HG02885 (cell line): Measurements from ENCODE around the gene RAB21.
"Not testable (repeated sequence)": the region's sequence is repeated elsewhere in the genome, so short reads cannot be mapped to it uniquely, and the experiment has no call there.

ENCODE experiments used
- ATAC-seq: cut with Tn5 transposase; IDR thresholded peaks from one replicate; pipeline ENCODE4 v1.9.1; 2021; ENCODE audit warnings: mild to moderate bottlenecking; ENCODE audit not compliant: unreplicated experiment, poor library complexity

RAB21 gene

DNA sequence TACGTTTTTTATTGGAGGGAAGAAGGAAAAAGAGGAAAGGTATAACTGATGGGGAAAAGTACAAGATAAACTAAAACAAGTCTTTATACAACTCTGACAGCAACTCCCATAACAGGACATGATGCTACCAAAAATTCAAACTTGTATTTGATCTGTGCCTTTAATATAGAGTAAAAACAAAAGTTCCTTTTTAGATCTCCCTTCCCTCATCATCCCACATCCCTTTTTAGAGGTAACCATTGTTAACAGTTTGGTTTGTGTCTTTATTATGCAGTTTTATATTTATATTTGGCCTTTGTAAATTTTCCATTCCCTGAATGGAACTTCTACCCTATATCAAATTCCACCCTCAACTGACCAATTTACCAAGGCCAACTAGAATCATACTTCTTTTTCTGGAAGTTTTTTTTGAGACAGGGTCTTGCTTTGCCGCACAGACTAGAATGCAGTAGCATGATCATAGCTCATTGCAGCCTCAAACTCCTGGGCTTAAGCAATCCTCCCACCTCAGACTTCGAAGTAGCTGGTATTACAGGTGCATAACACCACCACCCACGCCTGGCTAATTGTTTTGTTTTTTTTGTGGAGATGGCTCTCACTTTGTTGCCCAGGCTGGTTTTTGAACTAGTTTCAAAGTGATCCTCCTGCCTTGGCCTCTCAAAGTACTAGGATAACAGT, 36.9 kb downstream of the RAB21 start:
- ATAC-seq = no peak

DNA sequence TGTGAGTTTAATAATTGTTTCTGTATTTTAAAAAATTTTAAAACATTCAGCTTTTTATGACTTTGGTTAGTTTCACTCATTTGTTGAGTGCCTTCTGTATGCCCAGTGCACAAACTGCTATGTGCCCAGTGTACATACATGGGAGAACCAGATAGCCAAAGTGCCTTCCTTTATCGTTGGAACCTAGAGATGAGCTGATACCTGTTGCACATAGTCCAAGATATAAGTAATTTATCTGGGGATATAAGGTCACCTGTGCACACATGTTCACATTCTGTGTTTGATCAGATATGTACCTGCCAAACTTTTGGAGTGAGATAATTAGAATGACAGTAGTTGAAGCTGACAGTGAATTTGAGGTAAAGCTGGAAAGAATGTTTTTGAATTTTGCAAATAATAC, 37.9 kb downstream of the RAB21 start:
- ATAC-seq = no peak

DNA sequence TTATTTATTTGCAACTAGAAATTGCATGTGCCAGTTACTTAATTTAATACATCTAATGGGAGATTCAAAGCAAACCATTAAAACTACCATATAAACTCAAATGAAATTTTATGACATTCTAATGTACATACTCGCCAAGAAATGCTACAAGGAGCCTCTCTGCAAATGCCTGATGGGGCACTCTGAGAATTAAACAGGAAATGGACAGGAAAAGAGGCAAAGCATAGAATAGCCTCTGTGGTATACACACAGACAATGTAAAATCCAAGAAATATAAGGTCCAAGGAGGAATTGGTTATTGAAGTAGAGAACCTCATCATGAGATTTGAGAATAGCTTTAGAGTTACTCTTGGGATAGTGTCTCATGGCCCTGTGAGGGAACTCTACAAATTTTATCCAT, 41.2 kb downstream of the RAB21 start:
- no peak for ATAC-seq

DNA sequence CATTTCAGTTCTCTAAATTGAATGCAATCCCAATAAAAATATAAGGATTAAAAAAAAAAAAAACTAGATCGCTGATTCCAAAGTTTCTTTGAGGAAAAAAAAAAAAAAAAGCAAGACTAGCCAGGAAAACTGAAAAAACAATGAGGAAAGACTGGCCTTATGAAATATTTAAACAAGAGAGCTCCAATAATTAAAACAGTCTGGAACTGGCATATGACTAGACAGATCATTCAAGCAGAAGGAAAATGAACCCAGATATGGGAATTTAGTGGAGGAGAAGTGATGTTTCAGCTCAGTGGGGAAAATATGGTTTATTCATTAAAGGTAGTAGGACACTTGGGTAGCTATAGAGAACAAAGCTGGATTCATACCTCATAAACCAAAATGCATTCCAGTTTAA, 42.9 kb downstream of the RAB21 start:
- ATAC-seq = no peak

DNA sequence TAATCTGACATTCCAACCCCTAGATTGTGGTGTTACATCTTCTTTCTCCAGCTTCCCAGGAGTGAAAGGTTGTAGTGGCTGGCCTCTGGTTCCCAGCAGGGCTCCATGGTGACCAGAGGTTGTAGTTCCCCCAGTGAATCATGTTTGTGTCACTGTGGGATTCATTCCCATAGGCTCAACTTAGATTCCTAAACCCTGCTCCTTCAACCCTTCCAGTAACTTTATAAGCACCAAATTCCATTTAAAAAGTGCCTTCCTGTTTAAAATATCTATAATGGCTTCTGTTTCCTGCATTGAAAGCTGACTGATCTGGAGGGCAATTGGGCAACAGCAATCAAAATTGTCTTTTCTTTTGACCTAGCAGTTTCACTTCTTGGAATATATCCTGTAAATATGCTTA, 44.4 kb downstream of the RAB21 start:
- no peak for ATAC-seq

DNA sequence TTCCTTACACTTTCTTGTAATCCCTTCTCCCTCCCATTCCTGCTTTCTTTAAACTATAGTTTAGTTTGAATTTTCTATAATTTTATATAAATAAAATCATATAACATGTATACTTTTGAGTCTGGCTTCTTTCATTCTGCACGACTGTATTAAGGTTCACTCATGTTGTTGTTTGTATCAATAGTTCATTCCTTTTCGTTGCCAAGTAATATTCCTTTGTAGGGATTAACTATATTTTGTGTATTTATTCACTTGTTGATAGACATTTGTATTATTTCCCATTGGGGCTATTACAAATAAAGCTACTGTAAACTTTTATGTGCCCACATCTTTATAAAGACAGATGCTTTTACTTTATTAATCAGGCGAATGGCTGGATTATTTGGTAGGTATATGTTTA, 45.5 kb downstream of the RAB21 start:
- no peak for ATAC-seq

DNA sequence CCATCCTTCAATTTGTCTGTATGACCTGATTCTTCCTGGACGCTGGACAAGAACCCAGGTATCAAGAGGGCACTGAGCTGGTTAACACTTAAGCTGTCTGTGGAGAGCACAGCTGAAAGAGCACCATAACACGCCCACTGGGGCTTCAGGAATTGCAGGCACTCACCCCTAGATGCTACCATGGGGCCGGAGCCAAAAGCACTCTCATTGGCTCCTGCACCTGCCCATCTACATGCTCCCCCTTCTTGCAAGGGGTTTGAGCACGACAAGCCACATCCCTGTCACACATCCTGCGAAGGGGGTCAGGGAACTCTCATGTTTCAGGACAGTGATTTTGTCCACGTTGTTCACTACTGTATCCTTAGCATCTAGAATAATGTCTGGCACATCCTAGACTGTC, 49.8 kb downstream of the RAB21 start:
- ATAC-seq = no peak

DNA sequence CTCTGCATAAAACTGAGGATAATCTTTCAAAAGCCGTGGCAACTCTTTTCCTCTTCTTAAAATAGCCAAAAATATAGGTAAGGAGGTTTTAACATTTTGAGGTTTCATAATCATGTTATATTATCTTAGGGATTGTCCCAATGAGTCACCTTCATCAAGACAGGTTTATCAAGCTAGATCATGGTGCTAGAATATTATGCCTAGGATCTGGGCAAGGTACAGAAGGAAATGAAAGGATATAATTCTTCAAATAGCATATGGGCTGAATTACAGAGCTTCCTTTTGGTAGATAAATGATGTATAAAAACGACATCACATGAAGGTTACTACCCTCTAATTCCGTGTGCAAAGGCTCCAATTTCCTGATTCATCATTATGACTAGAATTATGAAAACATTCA, 56.3 kb downstream of the RAB21 start:
- no peak for ATAC-seq

DNA sequence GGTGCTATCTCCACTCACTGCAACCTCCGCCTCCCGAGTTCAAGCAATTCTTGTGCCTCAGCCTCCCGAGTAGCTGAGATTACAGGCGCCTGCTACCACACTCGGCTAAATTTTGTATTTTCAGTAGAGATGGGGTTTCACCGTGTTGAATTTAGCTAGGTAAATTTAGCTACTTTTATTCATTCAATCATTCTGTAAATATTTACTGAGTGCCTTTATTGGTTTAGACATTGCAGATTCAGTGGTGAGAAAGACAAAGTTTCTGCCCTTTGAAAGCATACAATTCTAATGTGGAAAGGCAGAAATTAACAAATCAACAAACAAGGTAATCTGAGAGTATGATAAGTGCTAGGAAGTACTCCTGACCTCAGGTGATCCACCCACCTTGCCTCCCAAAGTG, 60.6 kb downstream of the RAB21 start:
- ATAC-seq = not testable (repeated sequence)

DNA sequence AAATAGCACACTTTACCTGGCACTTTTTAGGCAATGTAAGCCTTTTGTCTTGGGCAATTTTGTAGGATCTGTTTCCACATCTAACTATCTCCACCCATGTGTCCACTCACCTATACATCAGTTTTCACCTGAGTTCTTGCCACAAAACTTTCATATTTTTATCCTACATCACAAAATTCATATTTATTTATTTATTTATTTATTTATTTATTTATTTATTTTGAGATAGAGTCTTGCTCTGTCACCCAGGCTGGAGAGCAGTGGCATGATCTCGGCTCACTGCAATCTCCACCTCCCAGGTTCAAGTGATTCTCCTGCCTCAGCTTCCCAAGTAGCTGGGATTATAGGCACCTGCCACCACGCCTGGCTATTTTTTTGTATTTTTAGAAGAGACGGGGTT, 67.4 kb downstream of the RAB21 start:
- not testable (repeated sequence) for ATAC-seq

DNA sequence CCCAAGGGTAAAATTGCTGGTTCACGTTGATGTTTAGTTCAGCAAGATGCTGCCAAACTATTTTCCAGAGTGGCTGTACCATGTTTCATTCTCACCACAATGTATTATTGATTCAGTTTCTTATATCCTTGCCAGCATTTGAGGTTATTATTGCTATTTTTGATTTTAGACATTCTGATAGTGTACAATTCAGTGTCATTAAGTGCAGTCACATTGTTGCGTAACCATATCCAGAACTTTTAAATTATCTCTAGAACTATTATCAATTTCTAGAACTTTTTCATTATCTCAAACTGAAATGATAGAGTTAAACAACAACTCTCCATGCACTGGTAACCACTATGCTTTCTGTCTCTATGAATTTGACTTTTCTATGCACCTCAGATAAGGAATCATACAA, 74.2 kb downstream of the RAB21 start:
- no peak for ATAC-seq

DNA sequence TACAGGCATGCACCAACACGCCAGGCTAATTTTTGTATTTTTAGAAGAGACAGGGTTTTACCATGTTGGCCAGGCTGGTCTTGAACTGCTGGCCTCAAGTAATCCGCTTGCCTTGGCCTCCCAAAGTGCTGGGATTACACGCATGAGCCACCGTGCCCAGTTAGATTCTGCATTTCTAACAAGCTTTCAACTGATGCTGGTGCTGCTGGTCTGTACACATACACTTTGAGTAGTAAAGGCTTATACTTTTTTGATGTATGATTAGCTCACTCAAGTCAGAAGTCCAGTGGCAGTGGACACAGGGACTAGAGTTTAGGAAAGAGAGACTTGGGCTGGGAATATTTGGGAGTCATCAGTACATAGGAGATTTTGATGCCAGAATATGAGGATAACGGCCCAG, 82.7 kb downstream of the RAB21 start:
- ATAC-seq = no peak

DNA sequence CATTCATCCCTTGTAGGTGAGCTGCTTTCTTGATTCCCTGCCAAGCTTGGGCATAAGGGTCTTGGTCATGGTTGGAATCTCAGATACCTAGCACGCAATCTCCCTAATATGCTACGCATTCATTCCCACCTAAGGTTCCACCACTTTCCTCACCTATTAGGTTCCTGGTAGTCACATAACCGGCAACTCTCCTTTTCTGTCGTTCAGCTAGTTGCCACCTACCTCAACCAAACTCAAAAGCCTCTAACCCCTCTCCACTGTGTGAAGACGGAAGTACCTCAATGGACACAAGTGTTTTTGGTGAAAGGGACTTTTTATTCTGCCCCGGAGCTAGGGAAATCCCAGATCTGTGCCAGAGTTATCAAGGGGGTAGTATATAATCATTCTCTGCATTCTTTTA, 83.6 kb downstream of the RAB21 start:
- no peak for ATAC-seq

DNA sequence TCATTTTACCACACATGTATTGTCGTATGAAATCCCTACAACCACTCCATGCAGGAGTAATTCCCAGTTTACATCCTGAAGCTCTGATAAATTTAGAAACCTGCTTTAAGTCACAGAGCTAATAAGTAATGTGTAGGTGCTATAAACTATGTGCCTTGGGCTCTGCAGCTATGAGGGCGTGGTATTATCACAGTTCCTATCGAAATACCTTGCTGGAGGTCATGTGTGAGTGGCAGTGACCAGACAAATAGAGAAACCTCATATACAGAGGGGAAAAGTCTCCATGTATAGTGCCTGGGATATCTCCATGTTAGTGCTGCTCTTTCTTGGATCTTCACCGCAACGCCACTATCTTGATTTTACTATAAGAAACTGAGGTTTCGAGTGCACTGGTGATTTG, 84.0 kb downstream of the RAB21 start:
- ATAC-seq = no peak

DNA sequence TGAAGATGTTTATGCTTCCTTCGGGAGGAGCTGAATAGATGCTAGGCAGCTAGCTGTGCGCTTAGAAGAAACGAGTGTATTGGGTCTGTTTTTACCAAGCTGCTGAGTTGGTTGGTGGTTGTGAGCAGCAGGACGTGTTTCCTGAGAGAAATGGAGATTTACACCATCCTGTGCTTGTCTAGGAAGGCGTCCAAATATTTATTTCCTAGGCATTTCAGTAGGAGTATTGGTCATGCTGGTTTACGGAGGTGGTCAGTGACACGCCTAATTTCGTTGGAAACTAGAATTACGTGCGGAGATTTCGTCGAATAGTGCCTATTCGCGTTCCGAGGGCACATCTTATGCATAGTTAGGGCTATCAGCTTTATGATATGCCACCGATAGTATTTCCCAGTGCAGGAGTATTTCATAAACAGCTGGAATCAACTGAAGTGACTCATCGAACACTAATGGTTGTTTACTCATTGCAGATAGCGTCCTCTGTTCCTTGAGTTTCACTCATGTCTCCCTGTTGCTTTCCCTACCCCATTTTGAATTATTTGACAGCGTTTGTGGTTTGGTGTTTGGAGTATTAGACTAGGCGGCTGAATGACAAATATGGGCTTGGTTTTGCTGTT, 85.7 kb downstream of the RAB21 start:
- ATAC-seq = peak; percentile 24

DNA sequence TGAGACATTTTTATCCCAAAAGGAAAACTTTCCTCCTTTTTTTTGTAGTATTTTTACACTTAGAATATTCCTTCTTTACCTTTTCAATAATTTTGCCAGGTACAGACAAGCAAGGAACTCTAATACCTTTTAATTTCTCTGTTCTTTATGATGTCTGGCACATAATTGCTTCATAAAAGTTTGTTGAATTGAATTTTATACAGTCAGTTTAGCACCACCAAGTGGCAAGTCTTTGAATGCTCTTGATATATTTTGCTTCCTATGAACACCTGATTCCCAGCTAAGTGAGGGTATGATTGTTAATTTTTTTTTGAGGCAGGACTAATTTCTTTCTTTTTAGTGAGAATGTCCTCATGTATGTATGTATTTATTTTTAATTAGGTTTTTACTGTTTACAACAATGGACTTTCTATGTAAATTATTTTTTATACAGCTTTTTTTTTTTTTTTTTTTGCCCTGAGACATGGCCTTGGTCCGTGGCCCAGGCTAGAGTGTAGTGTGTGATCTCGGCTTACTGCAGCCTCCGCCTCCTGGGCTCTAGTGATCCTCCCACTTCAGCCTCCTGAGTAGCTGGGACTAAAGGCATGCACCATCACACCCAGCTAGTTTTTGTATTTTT, 91.8 kb downstream of the RAB21 start:
- ATAC-seq = no peak

DNA sequence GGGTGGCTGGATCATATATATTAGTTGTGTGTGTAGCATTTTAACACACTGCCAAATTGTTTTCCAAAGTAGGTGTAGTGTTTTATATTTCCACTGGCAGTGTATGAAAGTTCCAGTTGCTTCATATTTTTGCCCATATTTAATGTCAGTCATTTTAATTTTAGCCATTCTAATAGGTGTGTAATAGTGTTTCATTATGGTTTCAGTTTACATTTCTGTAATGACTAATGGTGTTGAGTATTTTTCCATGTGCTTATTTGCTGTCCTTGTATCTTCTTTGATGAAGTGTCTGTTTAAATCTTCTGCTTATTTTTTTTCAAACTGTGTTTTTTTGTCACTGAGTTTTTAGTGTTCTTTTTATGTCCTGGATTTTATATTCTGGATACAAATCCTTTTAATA, 93.5 kb downstream of the RAB21 start:
- ATAC-seq = peak; percentile 73

DNA sequence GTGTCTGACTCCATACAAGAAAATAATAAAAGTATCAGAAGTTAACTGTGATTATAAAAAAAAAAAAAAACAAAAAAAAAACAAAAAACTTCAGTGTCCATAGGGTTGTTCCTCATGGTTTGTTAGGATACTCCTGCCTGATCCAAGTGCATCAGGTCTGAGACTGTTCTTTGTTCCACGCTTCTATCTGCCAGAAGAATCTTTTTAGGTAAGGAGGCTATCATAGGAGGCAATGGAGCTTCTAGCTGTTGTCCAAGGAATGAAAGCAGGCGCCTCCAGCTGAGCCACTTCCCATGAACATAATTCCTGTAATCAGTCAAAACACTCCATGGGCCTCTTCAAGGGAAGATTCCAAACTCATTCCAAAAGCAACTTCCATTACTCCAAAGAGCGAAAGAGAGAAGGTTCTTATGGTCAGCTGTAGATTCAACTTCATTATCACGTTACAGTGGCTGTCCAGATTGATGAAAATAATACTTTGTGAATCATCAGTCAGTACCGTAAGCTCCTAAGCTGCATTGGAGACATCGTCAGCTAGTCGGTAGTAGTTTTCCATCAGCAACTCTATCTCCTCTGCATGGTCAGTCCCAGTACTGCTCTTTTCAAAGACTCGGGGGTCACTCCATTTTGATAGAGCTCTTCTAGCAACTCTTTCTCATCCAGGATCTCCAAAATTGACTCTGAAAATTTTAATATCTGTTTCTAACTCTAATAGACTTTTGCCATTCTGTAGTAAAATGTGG, 94.6 kb downstream of the RAB21 start:
- no peak for ATAC-seq
